B cell (primary cell): Measurements from ENCODE around the gene LRP2BP. TPM values are rescaled to one million over a fixed set of nuclear protein-coding genes. Genes with fewer than 3 reads are reported as not detected.
A peak's percentile ranks its signal among the peaks of the same experiment; 100 is the strongest.

Experiments used
- ATAC-seq: fragments of 200-7000 bp; cut with Tn5 transposase; one replicate; pipeline ENCODE4 v1.10.0; 2021; ENCODE audit warnings: low read depth, mild to moderate bottlenecking, moderate number of reproducible peaks, moderate library complexity
- CTCF ChIA-PET: fragments of 350-600 bp; sonication (Branson Sonifier 250); formaldehyde crosslinking; loops from one replicate; lab custom pipeline; 2021; ENCODE audit warnings: antibody characterized with exemption, inconsistent platforms; lab: Charles Lee
- POLR2A ChIA-PET: fragments of 350-600 bp; sonication (Branson Sonifier 250); formaldehyde crosslinking; loops from one replicate; lab custom pipeline; 2021; ENCODE audit warnings: antibody characterized with exemption; lab: Charles Lee
- DNase-seq: peaks from one replicate; pipeline ENCODE4 v3.0.0; 2013
- H2AFZ ChIP-seq: 2 replicates; pipeline ENCODE4 v1.6.1; 2012; ENCODE audit warnings: mild to moderate bottlenecking, low read depth, low read length; ENCODE audit not compliant: insufficient read depth, poor library complexity, severe bottlenecking
- H3K27ac ChIP-seq, 2 donors: 1 replicate in 1 of 2; 2 replicates in 1 of 2; pipeline ENCODE4 v1.5.1; 2012 to 2013; ENCODE audit warnings: low read length in 2 of 2, mild to moderate bottlenecking in 2 of 2, moderate library complexity in 1 of 2
- H3K27me3 ChIP-seq, 4 experiments: fragments of 200-600 bp in 1 of 4; sonication (generic) in 1 of 4; replicated peaks in 1 of 4; 1 replicate in 2 of 4; 2 replicates in 2 of 4; pipeline versions ENCODE4 v1.6.1 to v1.7.0; 2013 to 2016; ENCODE audit warnings: low read length in 3 of 4, mild to moderate bottlenecking in 2 of 4, mixed read lengths in 1 of 4, moderate library complexity in 1 of 4; ENCODE audit not compliant: insufficient read depth in 4 of 4, control insufficient read depth in 3 of 4; ENCODE audit errors: control extremely low read depth in 1 of 4
- H3K36me3 ChIP-seq, 2 experiments: replicated peaks in 1 of 2; 1 replicate in 1 of 2; 2 replicates in 1 of 2; pipeline versions ENCODE4 v1.6.1 to v1.7.1; 2013; ENCODE audit warnings: low read length in 1 of 2; ENCODE audit not compliant: insufficient read depth in 2 of 2, control insufficient read depth in 1 of 2; ENCODE audit errors: control extremely low read depth in 1 of 2, extremely low read depth in 1 of 2
- H3K4me1 ChIP-seq, 2 donors: fragments of 200-600 bp in 1 of 2; sonication (generic) in 1 of 2; 1 replicate in 1 of 2; 2 replicates in 1 of 2; pipeline versions ENCODE4 v1.5.1 to v1.6.1; 2013 to 2017; ENCODE audit warnings: low read length in 2 of 2; ENCODE audit not compliant: control insufficient read depth in 2 of 2, insufficient read depth in 2 of 2
- H3K4me2 ChIP-seq: replicated peaks from 2 replicates; pipeline ENCODE3; 2012; ENCODE audit warnings: mild to moderate bottlenecking, low read depth, low read length; ENCODE audit not compliant: poor library complexity, severe bottlenecking
- H3K4me3 ChIP-seq, 5 experiments: fragments of 200-600 bp in 1 of 5; sonication (generic) in 1 of 5; 1 replicate in 3 of 5; 2 replicates in 2 of 5; pipeline versions ENCODE4 v1.5.1 to v1.7.0; 2011 to 2016; ENCODE audit warnings: low read length in 4 of 5, mild to moderate bottlenecking in 4 of 5, low read depth in 2 of 5, control low read depth in 1 of 5, moderate library complexity in 1 of 5; ENCODE audit not compliant: insufficient read depth in 1 of 5; ENCODE audit errors: control extremely low read depth in 1 of 5, extremely low read depth in 1 of 5
- H3K79me2 ChIP-seq: fragments of 200-600 bp; sonication (generic); one replicate; pipeline ENCODE4 v1.6.0; 2016; ENCODE audit warnings: low read length; ENCODE audit not compliant: control insufficient read depth, insufficient read depth
- H3K9ac ChIP-seq: fragments of 200-600 bp; sonication (generic); 2 replicates; pipeline ENCODE4 v1.6.1; 2017; ENCODE audit warnings: mild to moderate bottlenecking, low read length, moderate library complexity
- H3K9me3 ChIP-seq, 3 donors: one replicate each; pipeline versions ENCODE4 v1.6.1 to v1.7.1; 2013; ENCODE audit warnings: low read length in 2 of 3; ENCODE audit not compliant: control insufficient read depth in 2 of 3, insufficient read depth in 1 of 3; ENCODE audit errors: control extremely low read depth in 1 of 3
- H4K20me1 ChIP-seq: 2 replicates; pipeline ENCODE4 v1.6.0; 2012; ENCODE audit warnings: mild to moderate bottlenecking, low read length; ENCODE audit not compliant: insufficient read depth, control insufficient read depth, poor library complexity, severe bottlenecking
- H3K27ac Mint-ChIP-seq: one replicate; pipeline ENCODE4 v1.8.0; 2021; ENCODE audit warnings: mixed read lengths
- H3K27me3 Mint-ChIP-seq: one replicate; pipeline ENCODE4 v1.8.0; 2021; ENCODE audit warnings: mixed read lengths
- H3K4me1 Mint-ChIP-seq: one replicate; pipeline ENCODE4 v1.8.0; 2021; ENCODE audit warnings: mixed read lengths
- H3K4me3 Mint-ChIP-seq: one replicate; pipeline ENCODE4 v1.8.0; 2021; ENCODE audit warnings: mixed read lengths
- H3K9me3 Mint-ChIP-seq: one replicate; pipeline ENCODE4 v1.8.0; 2022; ENCODE audit warnings: mixed read lengths; ENCODE audit not compliant: insufficient read depth
- CTCF ChIP-seq: fragments of 200-600 bp; IDR thresholded peaks from one replicate; pipeline ENCODE4 v1.8.0; 2022; ENCODE audit warnings: antibody characterized with exemption, mild to moderate bottlenecking
- EZH2 ChIP-seq: IDR thresholded peaks from 2 replicates; pipeline ENCODE4 v1.6.1; 2012; ENCODE audit warnings: borderline replicate concordance, low read depth, mild to moderate bottlenecking, moderate library complexity, low read length; ENCODE audit not compliant: insufficient read depth, poor library complexity, severe bottlenecking
- WGBS: methylation state at CpG from one replicate; pipeline ENCODE4 v1.1.5; 2013; ENCODE audit warnings: missing lambda C conversion rate; ENCODE audit not compliant: insufficient coverage; 5-methylcytosine and 5-hydroxymethylcytosine counted together
- intact Hi-C: fragments of 100-400 bp; cut with micrococcal nuclease; formaldehyde crosslinking; loops from one replicate; pipeline ENCODE4 v1.10.0; 2022
- polyA plus RNA-seq: library from polyadenylated mRNA; depleted of rRNA; stranded (reverse); fragments of >200 nt; gene quantifications from 2 replicates; pipeline ENCODE4 v1.2.3, GENCODE V29; 2012
- total RNA-seq, 2 donors: library from RNA; stranded (reverse); fragments of 120-200 nt in 1 of 2; gene quantifications; 1 replicate in 1 of 2; 2 replicates in 1 of 2; pipeline versions ENCODE4 v1.2.3 to v1.2.4, GENCODE V29; 2013 to 2022

LRP2BP gene
- total and polyA plus RNA-seq, 2 donors (not counting 1 experiment from before 2014, with no cell fraction given), result 0.15 to 1.6 TPM

GRCh38 chr4:185343726-185344581, 51.8 kb downstream of the LRP2BP start:
- ATAC-seq (no peak), DNase-seq (no peak)
- no peak for TF ChIP-seq CTCF
- no peak for TF ChIP-seq EZH2
- peaks cover 56% of the 10 kb centered on the region for H3K4me1 Mint-ChIP-seq
- no peaks in the 10 kb centered on the region for H3K9me3 Mint-ChIP-seq
- peak overlapping the region; percentile 39 for H3K9ac ChIP-seq
- H3K27me3 ChIP-seq, result no peaks in the 10 kb centered on the region
- intact Hi-C loops, result loop anchor here (10.0 kb wide), 1 partner anchor 49 kb away; no protein-coding TSS in a partner anchor
- peak overlapping the region in 1 of 2 donors; percentile 67 for H3K27ac ChIP-seq
- H3K27ac Mint-ChIP-seq, result peak overlapping the region; percentile 74
- 81% methylated on average over 7 of the region's 15 CpGs for WGBS
- no peak overlapping the region for H2AFZ ChIP-seq
- H4K20me1 ChIP-seq, result no peaks in the 10 kb centered on the region
- peaks cover 2 to 40% of the 10 kb centered on the region in 2 experiments for H3K36me3 ChIP-seq
- no peak overlapping the region for H3K4me3 ChIP-seq
- peak overlapping the region; percentile 58 for H3K4me2 ChIP-seq
- H3K27me3 Mint-ChIP-seq, result no peaks in the 10 kb centered on the region
- H3K79me2 ChIP-seq, result no peaks in the 10 kb centered on the region
- peaks cover 0 to 1% (median 0%) of the 10 kb centered on the region in 3 donors for H3K9me3 ChIP-seq
- H3K4me1 ChIP-seq, result peaks cover 29 to 34% of the 10 kb centered on the region in 2 donors
- ChIA-PET POLR2A (no interaction called here), CTCF (no interaction called here)
- no peak overlapping the region for H3K4me3 Mint-ChIP-seq

GRCh38 chr4:185341841-185342240, 53.9 kb downstream of the LRP2BP start:
- TF ChIP-seq EZH2 (no peak), CTCF (no peak)
- Histone ChIP-seq H2AFZ (no peak overlapping the region), H3K27me3 (no peaks in the 10 kb centered on the region), H3K4me3 (no peak overlapping the region), H3K4me1 (peaks cover 29 to 34% of the 10 kb centered on the region in 2 donors), H3K27ac (peak overlapping the region in 1 of 2 donors; percentile 2), H3K9ac (no peak overlapping the region), H3K9me3 (peaks cover 0 to 3% (median 1%) of the 10 kb centered on the region in 3 donors), H3K4me2 (peak overlapping the region; percentile 2), H3K36me3 (peaks cover 2 to 29% of the 10 kb centered on the region in 2 experiments), H3K79me2 (no peaks in the 10 kb centered on the region), H4K20me1 (no peaks in the 10 kb centered on the region)
- ChIA-PET CTCF (no interaction called here), POLR2A (no interaction called here)
- ATAC-seq (no peak), DNase-seq (no peak)
- Mint-ChIP-seq H3K27ac (peak overlapping the region; percentile 56), H3K4me3 (no peak overlapping the region), H3K4me1 (peaks cover 61% of the 10 kb centered on the region), H3K27me3 (no peaks in the 10 kb centered on the region), H3K9me3 (no peaks in the 10 kb centered on the region)
- 65% methylated on average over 4 of the region's 6 CpGs for WGBS
- intact Hi-C loops, result loop anchor here (10.0 kb wide), 1 partner anchor 47 kb away; no protein-coding TSS in a partner anchor
